Prostate gland (tissue), 2 donors: ENCODE results near the gene TUBB4B.

Experiments
- CTCF ChIP-seq, 4 experiments: fragments of 200-600 bp in 2 of 4; fragments of 450-650 bp in 2 of 4; sonication (generic) in 2 of 4; IDR thresholded peaks; 1 replicate in 3 of 4; 2 replicates in 1 of 4; pipeline ENCODE4 v1.5.1; 2016 to 2019; ENCODE audit warnings: antibody characterized with exemption in 4 of 4, mild to moderate bottlenecking in 2 of 4, moderate library complexity in 2 of 4
- POLR2A ChIP-seq: fragments of 450-650 bp; IDR thresholded peaks from one replicate; pipeline ENCODE4 v1.6.1; 2016; ENCODE audit warnings: antibody characterized with exemption, mild to moderate bottlenecking
- POLR2AphosphoS5 ChIP-seq: sonication (generic); formaldehyde crosslinking; IDR thresholded peaks from one replicate; pipeline ENCODE4 v1.6.1; 2017; ENCODE audit warnings: antibody characterized with exemption

- TF ChIP-seq POLR2A (no peak), CTCF (IDR thresholded peaks at IDR 0.05) (no peak), POLR2AphosphoS5 (no peak)
Observed at GRCh38 chr9:137206602-137207001, 34.5 kb upstream of the TUBB4B start.
